Stimulated activated CD4-positive, alpha-beta T cell treated with anti-CD3 and anti-CD28 coated beads, Interleukin-12 subunit alpha, Interleukin-12 subunit beta, amount 100 ng/mL, for 48 hours (primary cell): ENCODE results near the gene BNIPL.

Source experiments
- DNase-seq, 3 donors: peaks; one replicate each; pipeline ENCODE4 v3.0.0-alpha.2; 2020; ENCODE audit warnings: low read depth in 2 of 3, low spot score in 1 of 3

The BNIPL gene

GRCh38 chr1:151009674-151010345 lies 26.6 kb upstream of the BNIPL start:
- no peak for DNase-seq

GRCh38 chr1:151010346-151010726 lies 26.1 kb upstream of the BNIPL start:
- DNase-seq: no peak

- DNase-seq: no peak
Measured at GRCh38 chr1:151011154-151011850, 25.1 kb upstream of the BNIPL start.

- no peak for DNase-seq
Measured at GRCh38 chr1:151012684-151013471, 23.5 kb upstream of the BNIPL start.

- DNase-seq: no peak
Measured at GRCh38 chr1:151013518-151013917, 22.9 kb upstream of the BNIPL start.

GRCh38 chr1:151024540-151025146 lies 11.7 kb upstream of the BNIPL start:
- peak; percentile 65 to 81 (median 77) for DNase-seq

- no peak for DNase-seq
Measured at GRCh38 chr1:151026460-151026859, 9.9 kb upstream of the BNIPL start.

GRCh38 chr1:151032164-151032563 lies 4.2 kb upstream of the BNIPL start:
- no peak for DNase-seq

- DNase-seq: no peak
Measured at GRCh38 chr1:151035167-151035566, 1.2 kb upstream of the BNIPL start.

- DNase-seq: no peak
Measured at GRCh38 chr1:151037032-151037431, 646 bp downstream of the BNIPL start.

GRCh38 chr1:151039521-151039920 lies 3.1 kb downstream of the BNIPL start:
- no peak for DNase-seq

- no peak for DNase-seq
Measured at GRCh38 chr1:151043163-151043562, 6.8 kb downstream of the BNIPL start.

- no peak for DNase-seq
Measured at GRCh38 chr1:151047591-151047924, 11.2 kb downstream of the BNIPL start, which contains the start of gene C1orf56. Gene C1orf56 (plus strand): TSS chr1:151047751. CDS start chr1:151047848, 97 bp downstream.

GRCh38 chr1:151047925-151048644 lies 11.7 kb downstream of the BNIPL start:
- no peak for DNase-seq

GRCh38 chr1:151048645-151049032 lies 12.3 kb downstream of the BNIPL start:
- no peak for DNase-seq

GRCh38 chr1:151049458-151049857 lies 13.1 kb downstream of the BNIPL start:
- no peak for DNase-seq

- no peak for DNase-seq
Measured at GRCh38 chr1:151050051-151050688, 13.8 kb downstream of the BNIPL start.

- DNase-seq: no peak
Measured at GRCh38 chr1:151051356-151052009, 15.1 kb downstream of the BNIPL start.

- DNase-seq: no peak
Measured at GRCh38 chr1:151054971-151055547, 18.7 kb downstream of the BNIPL start.

- no peak for DNase-seq
Measured at GRCh38 chr1:151055581-151055980, 19.2 kb downstream of the BNIPL start.
